Measurements from ENCODE around the gene ACOX3. TPM values are rescaled to one million over a fixed set of nuclear protein-coding genes. Genes with fewer than 3 reads are reported as not detected.

Gene ACOX3
- polyA plus RNA-seq, 1 experiment = 7.9 TPM

DNA sequence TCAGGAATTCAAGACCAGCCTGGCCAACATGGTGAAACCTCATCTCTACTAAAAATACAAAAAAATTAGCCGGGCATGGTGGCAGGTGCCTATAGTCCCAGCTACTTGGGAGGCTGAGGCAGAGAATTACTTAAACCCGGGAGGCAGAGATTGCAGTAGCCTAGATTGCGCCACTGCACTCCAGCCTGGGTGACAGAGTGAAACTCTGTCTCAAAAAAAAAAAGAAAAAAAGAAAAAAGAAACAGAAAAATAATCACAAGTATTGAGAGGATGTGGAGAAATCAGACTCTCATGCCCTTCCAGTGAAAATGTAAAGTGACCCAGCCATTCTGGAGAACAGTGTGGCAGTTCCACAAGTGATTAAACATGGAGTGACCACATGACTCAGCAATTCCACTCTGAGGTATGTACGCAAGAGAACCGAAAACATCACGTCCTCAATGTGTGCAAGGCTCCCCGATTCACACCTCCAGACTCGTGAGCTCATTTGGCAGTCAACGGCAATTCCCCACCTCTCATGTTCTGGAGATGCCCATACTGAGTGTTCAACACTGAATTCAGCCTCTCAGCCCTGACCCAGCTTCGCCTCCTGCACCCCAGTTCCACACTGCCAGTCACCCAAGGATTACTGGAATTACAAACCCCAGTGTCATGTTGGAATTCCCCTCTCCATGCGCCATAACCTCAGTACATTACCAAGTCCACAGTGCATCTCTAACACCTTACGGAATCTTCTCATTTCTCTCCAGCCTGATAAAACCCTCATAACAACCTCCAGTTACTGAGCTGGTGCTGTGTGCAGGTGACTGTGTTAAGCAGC lies 21.1 kb downstream of the ACOX3 start:
- ChIA-PET POLR2A (interaction anchor here (0.7 to 1.4 kb wide), 2 partner anchors 9 kb away, joined by 3 to 4 read pairs; no protein-coding TSS in a partner anchor), CTCF (interaction anchor here (1.3 to 2.2 kb wide), 4 partner anchors 9 to 177 kb away, joined by 3 to 12 read pairs (median 8); no protein-coding TSS in a partner anchor)
- no peak for DNase-seq (ENCODE audit: low read depth, low spot score)
- Histone ChIP-seq H3K9me3 (ENCODE audit: control insufficient read depth, insufficient read depth, low read length) (no peaks in the 10 kb centered on the region), H3K27ac (ENCODE audit: low read depth, low read length) (no peak overlapping the region), H3K4me3 (ENCODE audit: low read depth, low read length) (no peak overlapping the region), H3K27me3 (ENCODE audit: control insufficient read depth, insufficient read depth, low read length) (no peaks in the 10 kb centered on the region)
- TF ChIP-seq, protein P1, sequence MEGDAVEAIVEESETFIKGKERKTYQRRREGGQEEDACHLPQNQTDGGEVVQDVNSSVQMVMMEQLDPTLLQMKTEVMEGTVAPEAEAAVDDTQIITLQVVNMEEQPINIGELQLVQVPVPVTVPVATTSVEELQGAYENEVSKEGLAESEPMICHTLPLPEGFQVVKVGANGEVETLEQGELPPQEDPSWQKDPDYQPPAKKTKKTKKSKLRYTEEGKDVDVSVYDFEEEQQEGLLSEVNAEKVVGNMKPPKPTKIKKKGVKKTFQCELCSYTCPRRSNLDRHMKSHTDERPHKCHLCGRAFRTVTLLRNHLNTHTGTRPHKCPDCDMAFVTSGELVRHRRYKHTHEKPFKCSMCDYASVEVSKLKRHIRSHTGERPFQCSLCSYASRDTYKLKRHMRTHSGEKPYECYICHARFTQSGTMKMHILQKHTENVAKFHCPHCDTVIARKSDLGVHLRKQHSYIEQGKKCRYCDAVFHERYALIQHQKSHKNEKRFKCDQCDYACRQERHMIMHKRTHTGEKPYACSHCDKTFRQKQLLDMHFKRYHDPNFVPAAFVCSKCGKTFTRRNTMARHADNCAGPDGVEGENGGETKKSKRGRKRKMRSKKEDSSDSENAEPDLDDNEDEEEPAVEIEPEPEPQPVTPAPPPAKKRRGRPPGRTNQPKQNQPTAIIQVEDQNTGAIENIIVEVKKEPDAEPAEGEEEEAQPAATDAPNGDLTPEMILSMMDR (IDR thresholded peaks at IDR 0.05; ENCODE audit: low read depth, low read length) = no peak

DNA sequence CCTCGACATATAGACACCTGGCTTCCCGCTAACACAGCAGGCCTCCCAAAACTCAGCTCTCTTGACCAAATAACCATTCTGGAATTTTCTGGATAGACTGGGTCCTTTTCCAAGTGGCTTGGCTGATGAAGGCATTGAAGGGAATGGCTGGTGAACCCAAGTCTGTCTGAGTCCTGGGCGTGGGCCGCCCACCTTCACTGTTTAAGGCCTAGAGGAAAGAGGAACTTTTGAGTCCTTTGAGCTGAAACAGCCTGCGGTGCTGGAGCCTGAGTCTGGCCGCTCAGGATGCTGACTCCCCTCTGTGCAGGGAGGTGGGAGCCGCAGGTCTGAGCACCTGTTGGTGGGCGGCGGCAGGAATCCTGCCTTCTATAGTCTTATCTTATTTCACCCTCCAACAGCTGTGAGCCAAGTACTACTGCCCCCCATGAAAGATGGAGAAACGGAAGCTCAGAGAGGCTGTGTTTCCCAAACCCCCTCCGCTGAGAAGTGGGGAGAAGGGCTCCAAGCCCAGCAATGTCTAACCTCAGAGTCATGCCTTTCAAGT lies 23.4 kb downstream of the ACOX3 start:
- TF ChIP-seq, protein P1 (IDR thresholded peaks at IDR 0.05; ENCODE audit: low read depth, low read length) = no peak
- no peak for DNase-seq (ENCODE audit: low read depth, low spot score)
- H3K9me3 ChIP-seq (ENCODE audit: control insufficient read depth, insufficient read depth, low read length) = no peaks in the 10 kb centered on the region
- CTCF ChIA-PET = interaction anchor here (1.6 kb wide), 2 partner anchors 14 to 175 kb away, joined by 7 read pairs; no protein-coding TSS in a partner anchor
- POLR2A ChIA-PET = no interaction called here
- H3K4me3 ChIP-seq (ENCODE audit: low read depth, low read length) = no peak overlapping the region
- no peaks in the 10 kb centered on the region for H3K27me3 ChIP-seq (ENCODE audit: control insufficient read depth, insufficient read depth, low read length)
- no peak overlapping the region for H3K27ac ChIP-seq (ENCODE audit: low read depth, low read length)

DNA sequence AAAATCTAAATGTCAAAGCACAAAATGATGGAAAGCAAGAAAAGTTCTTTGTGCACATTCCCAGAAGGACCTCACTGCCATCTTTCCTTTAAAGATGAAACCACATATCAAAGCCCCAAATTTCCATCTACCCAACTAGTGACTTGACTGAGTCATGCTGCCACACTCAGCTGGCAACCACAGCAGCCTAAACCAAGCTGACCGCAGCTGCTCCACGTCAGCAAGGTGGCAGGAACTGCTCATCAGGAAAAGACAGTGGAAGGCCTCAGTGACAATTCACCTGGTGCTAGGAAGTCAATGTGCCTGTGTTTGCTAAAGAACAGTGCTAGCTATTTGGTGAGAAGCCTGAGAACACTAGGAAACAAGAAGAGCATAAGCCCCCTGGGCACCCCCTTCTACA lies 26.1 kb downstream of the ACOX3 start:
- no peak overlapping the region for H3K4me3 ChIP-seq (ENCODE audit: low read depth, low read length)
- ChIA-PET POLR2A (no interaction called here), CTCF (interaction anchor here (1.3 to 1.9 kb wide), 3 partner anchors 12 to 238 kb away, joined by 3 to 9 read pairs (median 7); no protein-coding TSS in a partner anchor)
- no peak for DNase-seq (ENCODE audit: low read depth, low spot score)
- TF ChIP-seq, protein P1 (IDR thresholded peaks at IDR 0.05; ENCODE audit: low read depth, low read length) = no peak
- H3K27ac ChIP-seq (ENCODE audit: low read depth, low read length) = no peak overlapping the region
- no peaks in the 10 kb centered on the region for H3K27me3 ChIP-seq (ENCODE audit: control insufficient read depth, insufficient read depth, low read length)
- no peaks in the 10 kb centered on the region for H3K9me3 ChIP-seq (ENCODE audit: control insufficient read depth, insufficient read depth, low read length)

DNA sequence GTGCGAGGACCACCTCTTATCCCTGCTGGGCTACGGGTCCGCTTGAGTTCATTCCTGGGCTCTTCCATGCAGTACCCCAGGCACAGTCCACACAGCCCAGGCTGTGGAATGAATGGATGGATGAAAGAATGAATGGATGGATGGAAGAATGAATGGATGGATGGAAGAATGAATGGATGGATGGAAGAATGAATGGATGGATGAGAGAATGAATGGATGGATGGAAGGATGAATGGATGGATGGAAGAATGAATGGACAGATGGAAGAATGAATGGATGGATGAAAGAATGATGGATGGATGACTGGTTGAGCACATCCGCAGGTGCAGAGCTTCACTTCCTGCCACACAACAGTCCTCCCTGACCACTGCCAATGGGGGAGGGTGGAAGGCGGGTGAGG lies 28.2 kb downstream of the ACOX3 start:
- TF ChIP-seq, protein P1 (IDR thresholded peaks at IDR 0.05; ENCODE audit: low read depth, low read length) = no peak
- POLR2A ChIA-PET = no interaction called here
- CTCF ChIA-PET = no interaction called here
- Histone ChIP-seq H3K27ac (ENCODE audit: low read depth, low read length) (no peak overlapping the region), H3K27me3 (ENCODE audit: control insufficient read depth, insufficient read depth, low read length) (no peaks in the 10 kb centered on the region), H3K9me3 (ENCODE audit: control insufficient read depth, insufficient read depth, low read length) (no peaks in the 10 kb centered on the region), H3K4me3 (ENCODE audit: low read depth, low read length) (no peak overlapping the region)
- no peak for DNase-seq (ENCODE audit: low read depth, low spot score)

All from AG04450 (cell line).